GM21381 (cell line): Measurements from ENCODE around the gene GNAS.
"Not testable (repeated sequence)": the region's sequence is repeated elsewhere in the genome, so short reads cannot be mapped to it uniquely, and the experiment has no call there.

ENCODE experiments used
- ATAC-seq: cut with Tn5 transposase; IDR thresholded peaks from one replicate; pipeline ENCODE4 v1.9.1; 2021; ENCODE audit warnings: mild to moderate bottlenecking, moderate library complexity; ENCODE audit not compliant: unreplicated experiment

The GNAS gene

DNA sequence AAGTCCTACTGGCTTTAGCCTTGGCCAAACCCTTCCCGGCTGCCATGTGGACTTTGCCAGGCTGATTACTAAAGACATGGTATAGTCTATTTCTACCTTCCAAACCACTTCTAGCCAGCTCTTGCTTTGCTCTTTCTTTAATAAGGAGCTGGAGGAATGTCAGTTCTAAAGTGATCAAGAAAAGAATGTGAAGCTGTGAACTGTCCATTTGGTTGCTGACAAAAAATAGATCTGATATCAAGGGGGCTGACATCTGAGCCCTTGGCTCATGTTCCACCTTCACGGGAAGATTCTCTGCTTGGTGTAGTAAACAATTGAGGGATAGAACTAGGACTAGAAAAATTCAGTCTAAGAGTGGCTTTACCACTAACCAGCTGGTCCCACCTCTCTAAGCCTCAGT is 24.4 kb upstream of the GNAS start:
- ATAC-seq = no peak

DNA sequence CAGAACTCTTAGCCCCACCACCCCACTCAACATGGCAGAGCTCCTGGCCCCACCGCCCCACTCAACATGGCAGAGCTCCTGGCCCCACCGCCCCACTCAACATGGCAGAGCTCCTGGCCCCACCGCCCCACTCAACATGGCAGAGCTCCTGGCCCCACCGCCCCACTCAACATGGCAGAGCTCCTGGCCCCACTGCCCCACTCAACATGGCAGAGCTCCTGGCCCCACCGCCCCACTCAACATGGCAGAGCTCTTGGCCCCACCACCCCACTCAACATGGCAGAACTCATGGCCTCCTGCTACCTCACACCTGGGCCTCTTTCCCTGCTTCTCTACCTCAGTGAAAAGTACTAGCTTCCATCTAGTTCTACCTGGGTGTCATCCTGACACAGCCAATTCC is 23.7 kb upstream of the GNAS start:
- not testable (repeated sequence) for ATAC-seq

DNA sequence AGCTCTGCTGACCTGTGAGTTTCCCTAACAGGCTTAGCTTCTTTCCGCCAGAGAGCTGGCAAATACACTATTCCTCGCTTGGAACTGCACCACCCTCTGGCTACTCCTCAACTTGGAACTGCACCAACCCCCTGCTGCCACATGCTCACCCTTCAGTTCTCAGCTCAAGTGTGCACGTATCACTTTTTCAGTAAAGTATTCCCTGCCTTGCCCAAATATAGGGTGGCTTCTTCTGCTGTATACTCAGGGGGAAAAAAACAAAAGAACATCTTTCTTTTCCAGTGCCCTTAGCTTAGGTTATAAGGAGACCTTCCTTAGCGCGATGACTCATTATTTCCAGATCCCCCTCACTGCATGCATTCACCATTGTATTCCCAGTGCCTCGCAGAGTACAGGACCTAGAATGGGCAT is 23.0 kb upstream of the GNAS start:
- ATAC-seq = no peak

GRCh38 chr20:58832457-58832856 is 20.1 kb upstream of the GNAS start:
- no peak for ATAC-seq

- ATAC-seq = no peak
Observed at GRCh38 chr20:58833921-58834320, 18.6 kb upstream of the GNAS start.

GRCh38 chr20:58835231-58835630 is 17.3 kb upstream of the GNAS start:
- no peak for ATAC-seq

- ATAC-seq = no peak
Observed at GRCh38 chr20:58836616-58837204, 15.8 kb upstream of the GNAS start.

DNA sequence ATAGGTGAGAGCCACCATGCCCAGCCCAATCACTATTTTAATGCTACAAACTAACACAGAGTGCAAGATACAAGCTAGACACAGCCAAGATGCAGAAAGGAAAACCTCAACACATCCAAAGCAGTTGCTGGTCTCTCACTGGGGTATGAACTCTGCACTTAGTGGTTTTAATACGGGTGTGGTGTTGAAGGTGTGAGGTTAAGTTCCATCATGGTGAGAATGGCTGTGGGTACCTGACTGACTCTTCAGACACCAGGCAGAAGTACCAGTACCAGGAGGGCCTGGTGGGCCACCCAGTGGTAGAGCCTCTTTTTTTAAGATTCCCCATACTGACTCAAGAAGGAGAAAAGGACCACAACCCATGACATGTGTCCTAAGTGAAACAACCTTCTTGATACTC is 14.8 kb upstream of the GNAS start:
- no peak for ATAC-seq

DNA sequence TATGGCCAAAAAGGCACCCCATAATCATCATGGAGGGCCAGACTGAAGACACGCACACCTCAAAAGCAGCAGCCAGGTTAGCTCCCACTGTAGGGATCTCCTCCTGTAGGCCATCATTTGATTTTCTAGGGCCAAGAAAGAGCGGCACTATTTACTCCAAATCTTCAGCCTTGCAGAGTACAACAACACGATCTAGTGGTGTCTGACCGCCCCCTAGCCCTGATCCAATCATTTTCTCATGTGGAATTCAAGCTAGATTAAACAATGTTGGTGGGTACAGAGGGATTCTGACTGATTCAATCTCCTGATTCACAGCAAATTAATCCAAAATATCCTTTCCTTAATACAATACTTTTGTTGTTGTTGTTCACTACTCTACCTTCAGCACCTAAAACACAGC is 14.3 kb upstream of the GNAS start:
- ATAC-seq = no peak

DNA sequence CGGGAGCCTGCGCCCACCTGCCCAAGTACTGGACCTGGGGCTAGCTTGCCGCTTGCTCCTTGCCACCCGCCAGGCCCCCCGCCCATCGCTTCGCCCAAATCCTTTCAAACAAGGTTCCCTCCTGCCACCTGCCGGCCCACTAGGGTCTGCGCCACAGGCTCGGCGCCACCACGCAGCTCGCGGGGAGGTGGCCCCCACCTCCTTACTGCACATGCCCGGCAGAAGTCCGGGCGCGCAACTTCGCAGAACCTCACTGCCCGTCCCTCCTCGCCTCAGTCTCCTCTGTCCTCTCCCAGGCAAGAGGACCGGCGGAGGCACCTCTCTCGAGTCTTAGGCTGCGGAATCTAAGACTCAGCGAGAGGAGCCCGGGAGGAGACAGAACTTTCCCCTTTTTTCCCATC is 13.0 kb upstream of the GNAS start:
- no peak for ATAC-seq

GRCh38 chr20:58839991-58840747 is 12.3 kb upstream of the GNAS start:
- no peak for ATAC-seq

DNA sequence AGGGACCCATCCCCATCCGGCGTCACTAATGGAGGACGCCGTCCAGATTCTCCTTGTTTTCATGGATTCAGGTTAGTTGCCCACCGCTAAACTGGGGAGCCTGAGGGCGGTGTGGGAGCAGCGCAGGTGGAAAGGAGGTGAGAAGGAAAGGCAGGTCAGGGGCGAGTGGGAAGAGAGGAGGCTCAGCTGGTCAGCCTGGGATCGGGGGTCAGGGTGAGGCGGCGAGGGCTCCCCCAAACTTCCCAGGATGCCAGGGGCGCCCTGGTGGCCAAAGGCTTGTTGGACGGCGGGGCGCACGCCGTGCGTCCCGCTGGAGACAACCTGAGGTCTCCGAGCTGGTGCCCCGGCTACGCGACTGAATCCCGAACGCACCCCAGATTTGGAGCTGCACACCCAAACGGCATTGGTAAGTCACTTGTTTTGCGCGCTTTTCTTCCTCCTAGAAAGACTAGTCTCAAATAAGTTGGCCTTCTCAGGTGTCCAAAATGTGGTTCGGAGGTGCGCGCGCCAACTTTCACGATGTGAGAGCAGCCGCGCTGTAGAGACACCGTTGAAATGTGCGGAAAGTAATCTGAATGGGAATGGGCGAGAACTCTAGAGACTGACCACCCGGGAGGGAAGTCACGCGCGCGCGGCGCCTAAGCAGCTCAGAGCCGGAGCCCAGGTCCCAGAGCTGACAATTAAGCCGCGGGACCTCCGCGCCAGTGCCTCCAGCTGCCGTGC is 11.5 kb upstream of the GNAS start:
- no peak for ATAC-seq

DNA sequence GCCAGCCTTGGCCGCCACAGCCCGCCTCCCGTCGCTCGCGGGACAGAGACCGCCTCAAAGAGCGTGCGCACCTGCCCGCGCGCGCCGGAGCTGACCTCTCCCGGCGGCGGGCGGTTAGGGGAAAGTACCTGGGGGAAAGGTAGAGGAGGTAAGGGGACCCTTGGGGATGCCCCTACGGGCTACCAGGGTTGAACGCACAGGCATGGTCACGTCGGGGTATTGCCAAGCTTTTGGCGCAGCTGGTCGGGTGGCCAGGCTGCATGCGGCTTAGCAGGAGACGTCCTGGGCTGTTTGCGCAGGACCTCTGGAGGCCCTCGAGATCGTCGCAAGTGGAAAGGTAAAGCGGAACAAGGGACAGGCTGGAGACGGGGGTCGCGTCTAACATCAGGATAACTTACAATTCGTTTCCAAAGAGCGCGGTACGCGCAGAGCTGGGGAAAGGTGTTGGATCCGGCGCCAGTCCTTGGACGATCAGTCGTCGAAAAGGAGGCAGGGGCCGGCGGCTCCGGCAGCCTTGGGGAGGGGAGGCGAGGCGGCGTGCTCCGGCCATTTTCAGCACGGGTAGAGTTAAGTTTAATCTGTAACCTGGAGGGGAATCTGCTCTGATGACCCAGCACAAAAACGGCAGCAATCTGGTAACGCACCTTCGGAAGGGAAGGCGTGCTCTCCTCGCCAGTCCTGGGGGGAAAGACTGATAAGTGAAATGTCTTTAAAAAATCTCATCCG is 10.8 kb upstream of the GNAS start:
- ATAC-seq = no peak

DNA sequence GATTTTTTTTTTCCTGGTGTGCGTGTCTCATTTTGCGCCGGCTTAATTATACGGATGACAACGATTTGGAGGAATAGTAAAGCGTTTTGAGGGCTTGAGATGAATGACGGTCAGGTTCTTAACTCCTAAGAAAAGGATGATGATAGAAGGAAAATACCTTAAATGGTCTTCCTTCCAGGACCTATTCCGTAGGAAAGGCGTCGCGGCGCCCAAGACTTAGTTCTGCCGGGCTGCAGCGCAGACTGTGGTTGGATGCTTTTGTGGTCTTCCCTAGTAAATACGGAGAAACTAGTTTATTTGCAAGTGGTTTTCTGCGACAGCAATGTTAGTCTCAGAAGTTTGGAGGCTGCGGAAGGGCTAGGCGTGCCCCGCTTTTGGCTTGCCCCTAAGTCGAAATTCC is 10.2 kb upstream of the GNAS start:
- ATAC-seq = no peak

- ATAC-seq = no peak
Observed at GRCh38 chr20:58843128-58843556, 9.4 kb upstream of the GNAS start.

GRCh38 chr20:58845706-58846105 is 6.8 kb upstream of the GNAS start:
- no peak for ATAC-seq

DNA sequence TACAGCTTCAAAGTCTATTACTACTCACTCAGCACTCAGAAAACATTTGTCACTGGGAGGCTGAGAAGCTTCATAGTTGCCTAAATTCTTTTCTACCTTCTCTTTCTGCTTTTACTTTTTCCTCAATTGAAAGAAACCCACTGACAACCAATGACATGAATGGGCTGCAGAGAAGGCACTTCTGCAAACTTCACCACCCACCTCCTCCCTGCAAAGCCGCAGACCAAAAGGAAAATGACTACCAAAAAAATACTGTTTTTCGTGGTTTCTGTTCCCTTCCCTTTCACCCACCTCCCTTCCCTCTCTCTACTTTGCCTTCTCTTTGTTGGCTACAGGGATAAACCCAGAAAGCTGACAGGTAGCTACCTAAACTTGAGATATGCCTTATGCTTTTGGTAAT is 5.1 kb upstream of the GNAS start:
- ATAC-seq = no peak

- peak; percentile 78 for ATAC-seq
Observed at GRCh38 chr20:58850693-58851174, 1.8 kb upstream of the GNAS start, which contains the start of gene GNAS-AS1. TSS of gene GNAS-AS1 (minus strand) at chr20:58850902.

GRCh38 chr20:58851221-58851968 is 1.1 kb upstream of the GNAS start:
- no peak for ATAC-seq

GRCh38 chr20:58851969-58852458 is 502 bp upstream of the GNAS start:
- no peak for ATAC-seq
